Measurements from ENCODE around the gene RABGAP1. TPM values are rescaled to one million over a fixed set of nuclear protein-coding genes. Genes with fewer than 3 reads are reported as not detected.

The RABGAP1 gene
- total RNA-seq, 2 experiments from 2014 or later = 20.6 to 24.9 TPM

GRCh38 chr9:123033352-123033751, 92.5 kb downstream of the RABGAP1 start, which contains the start of gene GPR21:
GPR21 (plus strand) TSS chr9:123033667; CDS start chr9:123034567, 900 bp downstream.
- Mint-ChIP-seq H3K27ac (no peak within 1 kb of the TSS), H3K36me3 (ENCODE audit: low read depth) (peaks cover 33% of the 10 kb centered on the region), H3K4me3 (no peak within 1 kb of the TSS), H3K4me1 (ENCODE audit: low read depth) (peaks cover 12% of the 10 kb centered on the region), H3K9me3 (no peaks in the 10 kb centered on the region), H3K27me3 (no peaks in the 10 kb centered on the region)
- no peak for TF ChIP-seq CTCF (IDR thresholded peaks at IDR 0.05)
- intact Hi-C loops (cut with DNase I, micrococcal nuclease) = no loop called here
- Histone ChIP-seq H3K9me3 (ENCODE audit: control insufficient read depth in 1 of 2, insufficient read depth in 1 of 2, low read length in 2 of 2) (no peaks in the 10 kb centered on the region), H3K36me3 (ENCODE audit: insufficient read depth, low read length) (peaks cover 11% of the 10 kb centered on the region), H3K4me1 (ENCODE audit: insufficient read depth, low read length) (no peaks in the 10 kb centered on the region), H3K27me3 (ENCODE audit: control insufficient read depth in 1 of 2, insufficient read depth in 2 of 2, low read length in 2 of 2) (no peaks in the 10 kb centered on the region), H3K4me3 (ENCODE audit: low read length) (no peak within 1 kb of the TSS), H3K27ac (ENCODE audit: low read depth in 1 of 2, low read length in 2 of 2) (no peak within 1 kb of the TSS)
- no peak for ATAC-seq (ENCODE audit: poor library complexity)
- DNase-seq = no peak
- CTCF ChIA-PET = interaction anchor here (0.6 kb wide), 1 partner anchor 229 kb away, joined by 3 read pairs; no protein-coding TSS in a partner anchor
- POLR2A ChIA-PET = no interaction called here

- Mint-ChIP-seq H3K36me3 (ENCODE audit: low read depth) (peaks cover 31% of the 10 kb centered on the region), H3K27ac (no peak overlapping the region), H3K27me3 (no peaks in the 10 kb centered on the region), H3K4me1 (ENCODE audit: low read depth) (peaks cover 12% of the 10 kb centered on the region), H3K9me3 (no peaks in the 10 kb centered on the region), H3K4me3 (no peak overlapping the region)
- Histone ChIP-seq H3K36me3 (ENCODE audit: insufficient read depth, low read length) (peaks cover 14% of the 10 kb centered on the region), H3K27ac (ENCODE audit: low read depth in 1 of 2, low read length in 2 of 2) (no peak overlapping the region), H3K27me3 (ENCODE audit: control insufficient read depth in 1 of 2, insufficient read depth in 2 of 2, low read length in 2 of 2) (no peaks in the 10 kb centered on the region), H3K4me1 (ENCODE audit: insufficient read depth, low read length) (no peaks in the 10 kb centered on the region), H3K4me3 (ENCODE audit: low read length) (no peak overlapping the region), H3K9me3 (ENCODE audit: control insufficient read depth in 1 of 2, insufficient read depth in 1 of 2, low read length in 2 of 2) (no peaks in the 10 kb centered on the region)
- peak in 4 of 14 experiments; percentile 0 to 10 (median 6) for DNase-seq
- CTCF ChIA-PET = interaction anchor here (0.6 kb wide), 1 partner anchor 230 kb away, joined by 3 read pairs; no protein-coding TSS in a partner anchor
- intact Hi-C loops (cut with DNase I, micrococcal nuclease) = no loop called here
- TF ChIP-seq CTCF (IDR thresholded peaks at IDR 0.05) = no peak
- ATAC-seq (ENCODE audit: poor library complexity) = peak; percentile 51
- POLR2A ChIA-PET = no interaction called here
Observed at GRCh38 chr9:123033864-123034601, 93.2 kb downstream of the RABGAP1 start.

GRCh38 chr9:123034881-123035510, 94.2 kb downstream of the RABGAP1 start:
- no peaks in the 10 kb centered on the region for H3K9me3 Mint-ChIP-seq
- H3K36me3 Mint-ChIP-seq (ENCODE audit: low read depth) = peaks cover 30% of the 10 kb centered on the region
- Histone ChIP-seq H3K4me1 (ENCODE audit: insufficient read depth, low read length) (no peaks in the 10 kb centered on the region), H3K9me3 (ENCODE audit: control insufficient read depth in 1 of 2, insufficient read depth in 1 of 2, low read length in 2 of 2) (no peaks in the 10 kb centered on the region), H3K36me3 (ENCODE audit: insufficient read depth, low read length) (peaks cover 17% of the 10 kb centered on the region), H3K4me3 (ENCODE audit: low read length) (no peak overlapping the region), H3K27me3 (ENCODE audit: control insufficient read depth in 1 of 2, insufficient read depth in 2 of 2, low read length in 2 of 2) (no peaks in the 10 kb centered on the region), H3K27ac (ENCODE audit: low read depth in 1 of 2, low read length in 2 of 2) (no peak overlapping the region)
- ATAC-seq (ENCODE audit: poor library complexity) (no peak), DNase-seq (no peak)
- H3K27me3 Mint-ChIP-seq = no peaks in the 10 kb centered on the region
- TF ChIP-seq CTCF (IDR thresholded peaks at IDR 0.05) = no peak
- POLR2A ChIA-PET = no interaction called here
- intact Hi-C loops (cut with DNase I, micrococcal nuclease) = no loop called here
- CTCF ChIA-PET = no interaction called here
- no peak overlapping the region for H3K27ac Mint-ChIP-seq
- no peak overlapping the region for H3K4me3 Mint-ChIP-seq
- peaks cover 12% of the 10 kb centered on the region for H3K4me1 Mint-ChIP-seq (ENCODE audit: low read depth)
